Type B pancreatic cell (in vitro differentiated cells): ENCODE data around the gene BDH1. TPM values are rescaled to one million over a fixed set of nuclear protein-coding genes. Genes with fewer than 3 reads are reported as not detected.
A peak's percentile ranks its signal among the peaks of the same experiment; 100 is the strongest.

Source experiments
- DNase-seq: peaks from one replicate; pipeline ENCODE4 v3.0.0; 2021; ENCODE audit warnings: mixed read lengths; ENCODE audit not compliant: unreplicated experiment; ENCODE audit errors: extremely low spot score
- H3K27ac Mint-ChIP-seq: 2 replicates; pipeline ENCODE4 v1.8.0; 2021; ENCODE audit warnings: mild to moderate bottlenecking, mixed read lengths
- H3K27me3 Mint-ChIP-seq: 2 replicates; pipeline ENCODE4 v1.8.0; 2021; ENCODE audit warnings: mixed read lengths
- H3K36me3 Mint-ChIP-seq: 2 replicates; pipeline ENCODE4 v1.8.0; 2021; ENCODE audit warnings: mixed read lengths
- H3K4me1 Mint-ChIP-seq: one replicate; pipeline ENCODE4 v1.8.0; 2021; ENCODE audit warnings: mixed read lengths; ENCODE audit not compliant: unreplicated experiment
- H3K4me3 Mint-ChIP-seq: 2 replicates; pipeline ENCODE4 v1.8.0; 2021; ENCODE audit warnings: mild to moderate bottlenecking, mixed read lengths
- H3K9me3 Mint-ChIP-seq: 2 replicates; pipeline ENCODE4 v1.8.0; 2021; ENCODE audit warnings: mixed read lengths
- CTCF ChIP-seq: fragments of 200-600 bp; sonication (generic); conservative IDR thresholded peaks from 2 replicates; pipeline ENCODE4 v1.5.0; 2021; ENCODE audit warnings: antibody characterized with exemption, mild to moderate bottlenecking
- total RNA-seq: library from RNA; stranded (reverse); gene quantifications from 2 replicates; pipeline ENCODE4 v1.2.1, GENCODE V29; 2021; ENCODE audit warnings: low replicate concordance

The BDH1 gene
- total RNA-seq, 1 donor from 2014 or later, result 32.0 TPM

GRCh38 chr3:197528190-197528589, 27.6 kb downstream of the BDH1 start:
- Mint-ChIP-seq H3K4me3 (no peak overlapping the region), H3K4me1 (peaks cover 4% of the 10 kb centered on the region), H3K9me3 (no peaks in the 10 kb centered on the region), H3K36me3 (peaks cover 24% of the 10 kb centered on the region), H3K27me3 (no peaks in the 10 kb centered on the region), H3K27ac (peak overlapping the region; percentile 66)
- no peak for TF ChIP-seq CTCF
- DNase-seq, result no peak

GRCh38 chr3:197527569-197527968, 28.2 kb downstream of the BDH1 start:
- no peaks in the 10 kb centered on the region for H3K9me3 Mint-ChIP-seq
- peaks cover 24% of the 10 kb centered on the region for H3K36me3 Mint-ChIP-seq
- H3K27ac Mint-ChIP-seq, result peak overlapping the region; percentile 66
- H3K27me3 Mint-ChIP-seq, result no peaks in the 10 kb centered on the region
- no peak for DNase-seq
- no peak for TF ChIP-seq CTCF
- H3K4me1 Mint-ChIP-seq, result peaks cover 6% of the 10 kb centered on the region
- no peak overlapping the region for H3K4me3 Mint-ChIP-seq

GRCh38 chr3:197525706-197526105, 30.1 kb downstream of the BDH1 start:
- Mint-ChIP-seq H3K4me3 (no peak overlapping the region), H3K27me3 (no peaks in the 10 kb centered on the region), H3K9me3 (no peaks in the 10 kb centered on the region), H3K27ac (no peak overlapping the region), H3K4me1 (peaks cover 24% of the 10 kb centered on the region), H3K36me3 (peaks cover 15% of the 10 kb centered on the region)
- TF ChIP-seq CTCF, result no peak
- no peak for DNase-seq

DNA sequence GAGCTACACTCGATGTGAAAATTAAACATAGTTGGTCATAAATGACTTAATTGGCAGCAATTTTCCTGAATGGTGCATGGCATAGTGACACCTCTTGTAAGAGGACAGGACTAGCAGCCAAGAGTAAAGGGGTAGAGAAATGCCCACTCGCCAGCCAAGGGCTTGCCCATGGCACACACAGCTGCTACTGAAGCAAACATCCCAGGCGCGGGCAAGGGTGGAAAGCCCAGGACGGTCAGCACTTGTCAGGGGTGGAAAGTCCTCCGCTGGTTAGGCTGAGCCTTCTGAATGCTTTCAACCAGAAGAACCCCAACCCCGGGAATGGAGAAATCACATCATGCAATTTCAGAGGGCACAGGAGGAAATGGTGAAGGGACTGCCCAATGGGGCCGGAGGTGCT, 31.6 kb downstream of the BDH1 start:
- DNase-seq, result no peak
- Mint-ChIP-seq H3K4me1 (peaks cover 33% of the 10 kb centered on the region), H3K27ac (peak overlapping the region; percentile 46), H3K9me3 (no peaks in the 10 kb centered on the region), H3K27me3 (no peaks in the 10 kb centered on the region), H3K36me3 (peaks cover 9% of the 10 kb centered on the region), H3K4me3 (no peak overlapping the region)
- no peak for TF ChIP-seq CTCF

DNA sequence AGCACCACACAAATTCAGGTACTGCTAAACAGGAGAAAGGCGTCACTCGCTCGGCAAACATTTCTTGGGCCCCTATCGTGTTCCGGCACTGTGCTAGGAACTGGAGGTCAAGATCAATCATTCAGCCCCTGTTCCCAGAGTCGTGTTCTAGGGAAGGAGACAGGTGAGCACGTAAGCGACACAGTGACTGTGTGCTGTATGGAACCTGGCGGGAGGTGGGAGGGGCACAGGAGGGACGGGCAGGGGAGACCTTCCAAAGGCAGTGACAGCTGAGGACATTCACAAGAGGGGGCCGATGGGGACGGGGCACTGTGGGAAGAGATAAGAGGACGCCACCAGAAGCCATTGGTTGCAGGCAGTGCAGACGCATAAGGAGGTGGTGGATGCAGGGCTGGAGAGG, 32.2 kb downstream of the BDH1 start:
- DNase-seq, result no peak
- Mint-ChIP-seq H3K27ac (no peak overlapping the region), H3K36me3 (peaks cover 9% of the 10 kb centered on the region), H3K27me3 (no peaks in the 10 kb centered on the region), H3K9me3 (no peaks in the 10 kb centered on the region), H3K4me1 (peaks cover 33% of the 10 kb centered on the region), H3K4me3 (no peak overlapping the region)
- TF ChIP-seq CTCF, result no peak

DNA sequence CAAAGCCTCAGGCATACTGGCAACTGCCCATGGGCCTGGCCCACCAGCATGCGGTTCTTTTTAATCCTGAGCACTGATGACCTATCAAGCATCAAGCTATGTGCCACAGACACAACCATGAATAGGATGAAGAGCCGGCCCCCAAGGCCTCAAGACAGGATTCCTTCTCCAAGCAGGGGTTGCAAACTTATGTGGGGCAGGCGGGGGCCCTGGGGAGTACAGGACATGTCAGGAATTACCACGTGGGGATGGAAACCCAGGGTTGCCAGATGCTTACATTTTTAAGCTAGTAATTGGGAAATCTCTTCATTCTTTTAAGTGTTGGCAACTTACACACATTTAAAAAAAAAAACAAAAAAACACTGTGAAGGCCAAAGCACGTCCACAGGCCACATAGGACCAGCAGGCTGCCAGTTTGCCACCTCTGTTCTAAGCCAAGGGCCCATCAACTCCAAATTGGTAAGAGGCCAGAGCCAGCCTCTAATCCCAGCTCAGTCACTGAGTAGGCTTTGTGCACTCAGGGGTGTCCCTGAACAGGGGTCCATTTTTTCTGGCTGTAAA, 32.8 kb downstream of the BDH1 start:
- Mint-ChIP-seq H3K27me3 (no peaks in the 10 kb centered on the region), H3K4me3 (no peak overlapping the region), H3K9me3 (no peaks in the 10 kb centered on the region), H3K4me1 (peaks cover 30% of the 10 kb centered on the region), H3K27ac (peak overlapping the region; percentile 85), H3K36me3 (peaks cover 5% of the 10 kb centered on the region)
- DNase-seq, result no peak
- no peak for TF ChIP-seq CTCF
